Neural cell (in vitro differentiated cells): ENCODE results near the gene RASD2. TPM values are rescaled to one million over a fixed set of nuclear protein-coding genes. Genes with fewer than 3 reads are reported as not detected.

Source experiments
- H2AFZ ChIP-seq: fragments of 200-600, 300-800 bp; sonication (generic), shearing (Covaris generic); 2 replicates; pipeline ENCODE4 v1.6.0; 2014; ENCODE audit warnings: low read depth, mild to moderate bottlenecking, antibody characterized with exemption, low read length, moderate library complexity
- H3F3A ChIP-seq: fragments of 200-600 bp; shearing (Covaris generic); 2 replicates; pipeline ENCODE4 v1.6.1; 2016; ENCODE audit warnings: mild to moderate bottlenecking, moderate library complexity, mixed read lengths, antibody characterized with exemption, low read length; ENCODE audit not compliant: insufficient read depth, poor library complexity, severe bottlenecking
- H3K27ac ChIP-seq: fragments of 200-600, 300-800 bp; sonication (generic), shearing (Covaris generic); 2 replicates; pipeline ENCODE4 v1.5.1; 2014; ENCODE audit warnings: mild to moderate bottlenecking, low read length, moderate library complexity
- H3K27me3 ChIP-seq: fragments of 300-800, 200-600 bp; sonication (generic), shearing (Covaris generic); 2 replicates; pipeline ENCODE4 v1.6.0; 2014; ENCODE audit warnings: mild to moderate bottlenecking, low read depth, low read length, moderate library complexity; ENCODE audit not compliant: insufficient read depth
- H3K36me3 ChIP-seq: fragments of 300-800, 200-600 bp; sonication (generic), shearing (Covaris generic); 2 replicates; pipeline ENCODE4 v1.5.1; 2014; ENCODE audit warnings: mild to moderate bottlenecking, antibody characterized with exemption, low read length, moderate library complexity; ENCODE audit not compliant: insufficient read depth
- H3K4me2 ChIP-seq: fragments of 300-800, 200-600 bp; sonication (generic), shearing (Covaris generic); 2 replicates; pipeline ENCODE4 v1.6.0; 2014; ENCODE audit warnings: mild to moderate bottlenecking, low read length
- H3K4me3 ChIP-seq: fragments of 300-800, 200-600 bp; sonication (generic), shearing (Covaris generic); 2 replicates; pipeline ENCODE4 v1.5.1; 2014; ENCODE audit warnings: mild to moderate bottlenecking, low read length, moderate library complexity
- H3K79me2 ChIP-seq: fragments of 200-600 bp; shearing (Covaris generic); replicated peaks from 2 replicates; pipeline ENCODE4 v1.6.0; 2014; ENCODE audit warnings: mild to moderate bottlenecking, low read length, moderate library complexity; ENCODE audit not compliant: insufficient read depth
- H3K9ac ChIP-seq: fragments of 300-800, 200-600 bp; sonication (generic), shearing (Covaris generic); 2 replicates; pipeline ENCODE4 v1.6.1; 2016; ENCODE audit warnings: mild to moderate bottlenecking, low read length, mixed read lengths
- H3K9me2 ChIP-seq: fragments of 200-600 bp; shearing (Covaris generic); 2 replicates; pipeline ENCODE4 v1.6.1; 2016; ENCODE audit warnings: mild to moderate bottlenecking, low read length, mixed read lengths; ENCODE audit not compliant: insufficient read depth
- H3K9me3 ChIP-seq: fragments of 200-600, 300-800 bp; sonication (generic), shearing (Covaris generic); 2 replicates; pipeline ENCODE4 v1.6.1; 2016; ENCODE audit warnings: mild to moderate bottlenecking, mixed run types, low read length, moderate library complexity, mixed read lengths
- H4K20me1 ChIP-seq: fragments of 200-600 bp; shearing (Covaris generic); 2 replicates; pipeline ENCODE4 v1.6.1; 2016; ENCODE audit warnings: mild to moderate bottlenecking, mixed run types; ENCODE audit not compliant: insufficient read depth
- CTCF ChIP-seq: fragments of 450-650 bp; IDR thresholded peaks from 2 replicates; pipeline ENCODE4 v1.5.1; 2014; ENCODE audit warnings: antibody characterized with exemption, mild to moderate bottlenecking, moderate library complexity; ENCODE audit not compliant: poor library complexity, severe bottlenecking
- EP300 ChIP-seq: fragments of 450-650 bp; conservative IDR thresholded peaks from 2 replicates; pipeline ENCODE4 v1.6.1; 2014; ENCODE audit warnings: antibody characterized with exemption, mild to moderate bottlenecking, moderate library complexity; ENCODE audit not compliant: poor library complexity, severe bottlenecking
- EZH2 ChIP-seq: fragments of 200-600, 300-800 bp; shearing (Covaris generic), sonication (generic); IDR thresholded peaks from 2 replicates; pipeline ENCODE4 v1.6.1; 2014; ENCODE audit warnings: antibody characterized with exemption, low read length, borderline replicate concordance, mild to moderate bottlenecking; ENCODE audit not compliant: insufficient read depth, poor library complexity, severe bottlenecking
- MXI1 ChIP-seq: fragments of 450-650 bp; conservative IDR thresholded peaks from 2 replicates; pipeline ENCODE4 v1.6.1; 2014; ENCODE audit warnings: antibody characterized with exemption, mild to moderate bottlenecking; ENCODE audit not compliant: poor library complexity, severe bottlenecking
- POLR2AphosphoS5 ChIP-seq: IDR thresholded peaks from 2 replicates; pipeline ENCODE4 v1.6.1; 2012
- RAD21 ChIP-seq: fragments of 450-650 bp; conservative IDR thresholded peaks from 2 replicates; pipeline ENCODE4 v1.6.1; 2014; ENCODE audit warnings: antibody characterized with exemption, mild to moderate bottlenecking, moderate library complexity
- REST ChIP-seq: IDR thresholded peaks from 2 replicates; pipeline ENCODE4 v1.6.1; 2012; ENCODE audit warnings: borderline replicate concordance
- SMC3 ChIP-seq: fragments of 450-650 bp; conservative IDR thresholded peaks from 2 replicates; pipeline ENCODE4 v1.6.1; 2014; ENCODE audit warnings: antibody characterized with exemption, mild to moderate bottlenecking, moderate library complexity; ENCODE audit not compliant: poor library complexity
- TAF1 ChIP-seq: IDR thresholded peaks from 2 replicates; pipeline ENCODE4 v1.6.1; 2012; ENCODE audit warnings: low read depth
- polyA plus RNA-seq: library from polyadenylated mRNA; depleted of rRNA; stranded (reverse); fragments of >200 nt; gene quantifications from 2 replicates; pipeline ENCODE4 v1.2.3, GENCODE V29; 2014

The RASD2 gene
- polyA plus RNA-seq, 1 donor from 2014 or later = 0.14 TPM

GRCh38 chr22:35589756-35590093 lies 49.1 kb downstream of the RASD2 start:
- TF ChIP-seq EZH2 = no peak
- TF ChIP-seq CTCF = no peak
- TF ChIP-seq EP300 = no peak
- no peak for TF ChIP-seq POLR2AphosphoS5
- no peak for TF ChIP-seq MXI1
- Histone ChIP-seq H3K36me3 (no peaks in the 10 kb centered on the region), H3K79me2 (no peaks in the 10 kb centered on the region), H3K9ac (no peak overlapping the region), H2AFZ (no peak overlapping the region), H4K20me1 (no peaks in the 10 kb centered on the region), H3F3A (no peaks in the 10 kb centered on the region), H3K9me3 (no peaks in the 10 kb centered on the region), H3K4me3 (no peak overlapping the region), H3K9me2 (no peaks in the 10 kb centered on the region), H3K27ac (no peak overlapping the region), H3K27me3 (no peaks in the 10 kb centered on the region), H3K4me2 (no peak overlapping the region)

- no peak overlapping the region for H3K9ac ChIP-seq
- H3F3A ChIP-seq = no peaks in the 10 kb centered on the region
- no peaks in the 10 kb centered on the region for H3K9me3 ChIP-seq
- H3K4me2 ChIP-seq = no peak overlapping the region
- H3K79me2 ChIP-seq = no peaks in the 10 kb centered on the region
- TF ChIP-seq POLR2AphosphoS5 = no peak
- TF ChIP-seq REST = no peak
- TF ChIP-seq MXI1 = no peak
- no peak for TF ChIP-seq CTCF
- TF ChIP-seq EP300 = no peak
- no peak for TF ChIP-seq EZH2
- TF ChIP-seq TAF1 = no peak
- TF ChIP-seq RAD21 = no peak
- TF ChIP-seq SMC3 = no peak
- H3K9me2 ChIP-seq = no peaks in the 10 kb centered on the region
- H3K36me3 ChIP-seq = no peaks in the 10 kb centered on the region
- H3K27me3 ChIP-seq = no peaks in the 10 kb centered on the region
- H4K20me1 ChIP-seq = no peaks in the 10 kb centered on the region
- H3K4me3 ChIP-seq = no peak overlapping the region
- no peak overlapping the region for H2AFZ ChIP-seq
- H3K27ac ChIP-seq = no peak overlapping the region
Observed at GRCh38 chr22:35590634-35591295, 50.1 kb downstream of the RASD2 start.
